HG02763 (cell line): Measurements from ENCODE around the gene WNT4.

ENCODE experiments used
- ATAC-seq: cut with Tn5 transposase; IDR thresholded peaks from one replicate; pipeline ENCODE4 v1.9.1; 2021; ENCODE audit warnings: mild to moderate bottlenecking, moderate library complexity; ENCODE audit not compliant: unreplicated experiment

Gene WNT4

DNA sequence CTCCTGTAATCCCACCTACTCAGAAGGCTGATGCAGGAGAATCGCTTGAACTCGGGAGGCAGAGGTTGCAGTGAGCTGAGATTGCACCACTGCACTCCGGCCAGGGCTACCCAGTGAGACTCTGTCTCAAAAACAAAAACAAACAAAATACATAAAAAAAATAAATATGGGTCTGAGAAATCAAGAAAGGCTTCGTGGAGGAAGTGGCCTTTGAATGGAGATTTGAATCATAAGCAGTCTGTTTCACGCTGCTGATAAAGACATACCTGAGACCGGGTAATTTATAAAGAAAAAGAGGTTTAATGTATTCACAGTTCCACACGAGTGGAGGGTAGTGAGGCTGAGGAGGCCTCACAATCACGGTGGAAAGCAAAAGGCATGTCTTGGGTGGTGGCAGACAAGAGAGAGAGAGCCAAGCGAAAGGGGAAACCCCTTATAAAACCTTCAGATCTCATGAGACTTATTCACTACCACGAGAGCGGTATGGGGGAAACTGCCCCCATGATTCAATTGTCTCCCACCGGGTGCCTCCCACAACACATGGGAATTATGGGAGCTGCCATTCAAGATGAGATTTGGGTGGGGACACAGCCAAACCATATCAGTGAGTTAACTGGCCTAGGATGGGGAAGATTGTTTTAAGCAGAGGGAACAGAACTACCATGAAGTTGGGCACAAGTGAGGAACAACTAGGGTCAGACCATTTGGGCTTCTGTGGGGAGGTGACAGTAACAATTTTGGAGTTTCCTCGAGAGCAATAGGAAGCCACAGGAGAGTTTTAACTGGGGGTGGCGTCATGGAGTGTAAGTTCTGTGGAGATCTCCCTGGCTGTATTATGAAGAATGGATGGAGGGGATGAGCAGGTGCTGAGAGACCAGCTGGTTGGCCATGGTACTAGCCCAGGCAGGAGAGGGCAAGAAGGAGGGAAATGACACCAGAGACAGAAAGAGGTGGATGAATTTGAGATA, 22.2 kb upstream of the WNT4 start:
- ATAC-seq = no peak

DNA sequence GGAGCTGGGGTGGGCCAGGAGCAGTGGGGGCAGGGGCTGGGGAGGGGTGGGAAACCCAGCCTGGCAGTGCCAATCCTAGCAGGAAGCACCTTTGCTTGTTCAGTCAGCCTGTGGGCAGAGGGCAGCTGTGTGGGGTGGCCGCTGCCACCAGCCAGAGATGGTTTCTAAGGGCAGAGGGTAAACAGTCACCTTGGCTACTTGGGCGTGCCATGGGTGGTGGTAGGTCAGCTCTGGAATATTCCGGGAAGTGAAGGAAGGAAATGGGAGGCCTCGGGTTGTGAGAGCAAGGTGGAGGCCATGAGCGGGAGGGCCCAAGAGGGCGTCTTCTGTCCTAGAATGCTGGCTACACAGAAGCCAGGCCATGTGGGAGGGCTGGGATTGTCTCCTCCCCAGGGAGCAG, 20.7 kb upstream of the WNT4 start:
- no peak for ATAC-seq

DNA sequence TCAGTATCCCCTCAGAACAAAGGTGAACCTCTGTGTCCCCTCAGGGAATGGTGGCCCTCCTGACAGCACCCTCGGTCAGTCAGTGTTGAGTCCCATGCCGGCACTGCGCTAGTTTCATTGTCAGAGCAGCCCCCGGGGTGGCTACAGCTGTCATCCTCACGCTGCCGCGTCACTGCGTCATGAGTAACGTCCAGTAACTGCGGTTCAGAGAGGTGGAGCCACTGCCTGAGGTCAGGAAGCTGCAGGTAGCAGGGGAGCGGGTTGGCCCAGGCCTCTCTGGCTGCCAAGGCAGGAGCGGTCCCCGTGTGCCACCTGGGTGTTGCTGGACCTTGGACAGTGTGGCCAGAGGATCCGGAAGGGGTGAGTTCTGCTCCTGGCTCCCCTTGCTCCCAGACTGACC, 20.2 kb upstream of the WNT4 start:
- no peak for ATAC-seq

DNA sequence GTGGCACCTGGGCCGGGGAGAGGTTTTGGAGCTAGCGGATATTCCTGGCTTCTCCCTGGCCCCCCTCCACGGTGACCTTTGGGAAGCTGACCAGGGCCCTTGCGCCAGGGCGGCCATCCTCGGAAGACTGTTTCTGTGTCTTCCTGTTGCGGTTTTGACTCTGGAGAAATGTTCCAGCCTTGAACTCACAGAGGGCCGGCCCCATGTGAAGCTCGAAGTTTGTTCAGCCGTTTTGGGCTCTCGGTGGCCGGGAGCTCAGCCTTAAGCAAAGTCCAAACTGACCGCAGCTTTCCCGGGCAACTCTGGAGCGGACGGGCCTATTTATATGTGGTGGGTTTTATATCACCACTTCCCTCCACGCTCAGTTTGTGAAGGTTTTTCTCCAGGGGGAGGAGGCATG, 17.0 kb upstream of the WNT4 start:
- ATAC-seq = no peak

DNA sequence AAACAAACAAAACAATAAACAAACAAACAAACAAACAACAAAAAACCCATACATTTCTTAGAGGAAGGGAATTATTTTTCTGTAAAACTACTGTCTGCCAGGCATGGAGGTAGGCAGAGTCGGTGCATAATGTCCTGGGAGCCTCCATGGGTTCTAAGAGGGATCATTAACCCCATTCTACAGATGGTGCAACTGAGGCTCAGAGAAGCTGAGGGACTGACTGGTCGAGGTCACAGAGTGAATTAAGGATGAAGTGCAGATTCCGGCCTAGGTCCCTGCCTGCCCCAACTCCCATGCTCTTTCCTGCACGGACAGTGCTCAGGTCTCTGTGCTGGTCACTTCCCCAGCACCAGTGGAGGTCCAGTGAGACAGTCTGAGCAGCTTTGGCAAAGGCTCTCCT, 15.8 kb upstream of the WNT4 start:
- no peak for ATAC-seq

DNA sequence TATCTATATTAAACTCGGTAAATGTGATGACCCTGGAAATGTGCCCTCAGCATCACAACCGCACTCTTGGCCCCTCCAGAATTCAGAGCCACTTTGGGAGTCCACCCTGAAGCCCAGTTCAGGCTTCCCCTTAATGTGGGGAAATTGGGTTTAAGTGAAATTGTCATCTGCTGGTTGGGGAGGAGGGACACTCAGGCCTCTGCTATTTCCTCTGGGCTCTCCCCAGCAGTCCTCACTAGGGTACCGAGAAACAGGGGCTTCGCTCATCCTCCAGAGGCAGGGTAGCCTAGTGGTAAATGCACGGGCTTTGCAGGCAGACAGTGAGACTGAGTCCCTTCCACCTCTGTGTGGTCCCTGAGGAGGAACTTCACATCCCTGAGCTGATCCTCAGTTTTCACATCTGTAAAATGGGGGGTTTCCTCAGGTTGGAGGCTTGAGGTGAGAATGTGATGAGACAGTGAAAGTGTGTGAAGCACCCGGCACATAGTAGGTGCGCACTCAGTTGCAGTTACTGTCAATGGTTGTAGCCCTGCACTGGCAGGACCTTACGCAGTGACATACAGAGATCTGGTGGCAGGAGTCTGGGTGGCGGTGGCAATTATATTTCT, 14.6 kb upstream of the WNT4 start:
- ATAC-seq = no peak

DNA sequence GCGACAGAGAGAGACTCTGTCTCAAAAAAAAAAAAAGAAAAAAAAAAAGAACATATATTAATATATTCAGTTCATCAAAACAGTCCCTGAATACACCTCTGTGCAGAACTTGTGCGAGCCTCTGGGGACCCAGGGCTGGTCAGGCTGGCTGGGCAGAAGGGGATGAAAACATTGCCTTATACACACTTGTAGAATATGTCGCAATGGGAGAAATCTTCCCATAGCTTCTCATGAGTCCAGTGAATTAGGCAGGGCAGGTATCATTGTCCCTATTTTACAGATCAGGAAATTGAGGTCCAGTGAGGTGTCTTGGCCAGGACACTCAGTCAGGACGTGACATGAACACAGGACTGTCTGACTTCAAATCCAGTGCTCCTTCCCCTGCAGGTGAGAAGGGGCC, 12.6 kb upstream of the WNT4 start:
- no peak for ATAC-seq

DNA sequence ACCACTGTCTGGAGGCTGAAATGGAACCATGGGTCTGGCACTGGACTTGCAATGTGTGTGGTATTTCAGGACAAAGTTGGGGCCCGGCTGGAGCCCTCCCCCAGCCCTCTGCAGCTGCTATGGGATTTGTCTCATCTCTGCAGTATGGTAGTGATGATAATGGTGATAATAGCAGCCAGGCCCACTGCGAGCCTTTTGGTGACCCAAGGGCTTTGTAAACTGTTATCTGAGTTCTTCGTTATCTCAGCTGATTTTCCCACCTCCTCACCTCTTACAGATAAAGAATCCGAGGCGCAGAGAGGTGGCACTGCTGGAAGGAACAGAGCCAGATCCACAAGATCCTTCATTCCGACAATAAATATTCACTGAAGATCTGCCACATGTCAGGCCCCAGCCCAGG, 11.7 kb upstream of the WNT4 start:
- no peak for ATAC-seq

DNA sequence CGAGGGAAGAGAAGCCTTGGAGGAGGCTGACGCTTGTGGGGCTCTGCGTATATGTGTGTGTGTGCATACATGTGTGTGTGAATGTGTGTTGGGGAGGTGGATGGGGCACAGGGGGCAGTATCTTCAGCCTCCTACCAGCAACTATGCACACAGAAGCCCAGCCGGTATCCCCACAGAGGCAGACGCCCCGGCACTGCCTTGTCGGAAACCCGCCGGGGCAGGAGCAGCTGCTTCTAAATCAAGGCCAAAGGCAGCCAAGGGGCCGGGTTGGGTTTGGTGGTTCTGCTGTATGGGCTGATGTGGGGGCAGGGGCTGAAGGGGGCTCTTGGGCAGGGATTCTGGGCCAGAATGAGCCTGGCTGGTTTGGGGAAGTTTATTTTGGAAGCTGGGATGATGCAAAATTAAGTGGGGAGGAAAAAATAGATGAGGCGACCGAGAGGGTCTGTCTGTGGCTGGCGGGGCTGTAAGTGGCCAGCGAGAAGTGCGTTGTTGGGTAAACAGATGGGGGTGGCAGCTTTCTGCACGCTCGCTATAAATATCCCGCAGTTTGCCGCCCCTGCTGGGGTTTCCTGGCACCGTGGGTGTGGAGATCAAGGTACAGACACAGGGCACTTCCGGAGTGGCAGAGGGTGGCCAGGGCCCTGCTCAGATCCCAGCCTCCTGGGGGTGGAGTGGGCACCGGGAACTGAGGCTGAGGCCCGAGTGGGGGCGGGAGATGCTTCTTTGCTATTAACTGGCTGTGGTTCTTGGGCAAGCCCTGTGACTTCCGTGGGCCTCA, 11.0 kb upstream of the WNT4 start:
- no peak for ATAC-seq

DNA sequence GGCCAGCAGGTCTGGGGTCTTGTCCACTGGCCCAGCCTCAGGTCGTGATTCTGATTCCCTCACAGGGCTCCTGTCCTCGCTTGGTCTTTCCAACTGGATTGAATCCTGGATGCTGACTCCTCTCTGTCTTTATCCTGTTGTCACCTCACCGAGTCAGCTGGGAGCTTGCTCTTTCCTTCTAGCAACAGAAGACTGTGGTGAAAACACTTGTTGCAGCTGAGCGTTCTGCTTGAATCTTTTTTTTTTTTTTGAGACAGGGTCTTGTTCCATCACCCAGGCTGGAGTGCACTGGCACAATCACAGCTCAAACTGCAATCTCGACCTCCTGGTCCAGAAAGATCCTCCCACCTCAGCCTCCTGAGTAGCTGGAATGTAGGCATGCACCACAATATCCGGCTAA, 8.0 kb upstream of the WNT4 start:
- no peak for ATAC-seq

DNA sequence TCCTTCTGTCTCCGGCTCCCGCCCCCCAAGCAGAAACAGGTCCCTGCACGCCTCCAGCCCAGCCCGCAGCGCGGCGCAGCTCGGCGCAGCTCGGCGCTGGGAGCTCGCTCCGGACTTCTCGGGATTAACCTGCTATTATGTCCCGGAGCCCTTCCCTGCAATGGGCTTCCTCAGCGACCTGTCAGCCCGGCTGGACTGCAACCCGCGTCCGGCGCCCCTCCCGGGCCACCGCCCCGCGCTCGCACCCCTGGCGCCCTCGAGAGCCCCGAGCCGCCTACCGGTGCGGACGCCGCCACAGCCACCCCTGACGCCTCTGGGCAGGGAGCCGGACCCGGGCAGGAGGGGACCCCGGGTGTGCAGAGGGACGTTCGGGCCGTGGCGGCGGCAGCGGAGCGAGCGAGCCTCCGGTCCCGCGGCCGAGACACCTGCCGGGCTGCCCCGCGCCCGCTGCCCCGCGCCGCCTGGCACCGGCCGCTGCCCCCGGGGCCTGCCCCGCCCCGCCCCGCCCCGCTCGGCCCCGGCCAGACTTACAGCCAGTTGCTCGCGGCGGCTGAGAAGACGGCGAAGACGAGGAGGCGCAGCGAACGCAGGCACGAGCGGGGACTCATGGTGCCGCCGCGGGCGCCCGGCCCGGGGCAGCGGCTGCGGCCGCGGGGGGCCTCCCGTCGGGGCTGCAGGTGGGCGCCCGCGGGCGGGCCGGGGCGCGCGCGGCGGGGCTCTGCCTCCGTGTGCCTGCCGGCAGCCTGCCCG, 407 bp downstream of the WNT4 start:
- no peak for ATAC-seq

DNA sequence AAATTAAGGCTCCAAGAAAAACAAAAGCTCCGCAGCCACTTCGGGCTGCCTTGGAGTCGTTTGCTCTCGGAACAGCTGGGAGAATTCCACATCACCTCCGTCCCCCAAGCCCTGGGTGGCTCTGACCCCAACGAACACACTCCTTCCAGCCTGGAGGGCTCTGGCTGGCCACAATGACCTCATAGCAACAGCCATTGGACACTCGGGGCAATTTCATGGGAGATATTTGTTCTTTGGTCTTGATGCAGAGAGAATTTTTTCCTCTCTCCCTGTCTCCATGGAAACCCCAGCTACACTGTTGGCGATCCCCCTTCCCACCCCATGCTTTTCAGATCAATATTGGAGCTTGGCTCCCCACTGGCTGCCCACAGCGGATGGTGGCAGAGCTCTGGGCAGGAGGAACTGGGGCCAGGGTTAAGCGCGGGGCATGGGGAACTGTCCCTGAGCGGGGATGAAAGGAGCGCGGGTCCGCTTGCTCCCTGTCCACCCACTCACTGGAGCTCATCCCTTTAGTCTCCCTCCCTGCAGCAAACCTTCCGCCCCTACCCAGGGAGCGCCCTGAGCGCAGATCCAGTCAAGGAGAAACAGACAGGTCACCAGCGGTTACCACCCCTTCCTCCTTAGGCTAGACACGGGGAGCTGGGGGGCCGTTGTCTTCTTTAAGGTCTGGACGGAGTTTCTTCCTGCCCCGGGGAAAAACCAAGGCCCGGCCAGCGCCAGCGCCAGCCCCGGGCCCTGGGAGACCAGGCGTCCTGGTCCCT, 1.2 kb downstream of the WNT4 start:
- no peak for ATAC-seq

DNA sequence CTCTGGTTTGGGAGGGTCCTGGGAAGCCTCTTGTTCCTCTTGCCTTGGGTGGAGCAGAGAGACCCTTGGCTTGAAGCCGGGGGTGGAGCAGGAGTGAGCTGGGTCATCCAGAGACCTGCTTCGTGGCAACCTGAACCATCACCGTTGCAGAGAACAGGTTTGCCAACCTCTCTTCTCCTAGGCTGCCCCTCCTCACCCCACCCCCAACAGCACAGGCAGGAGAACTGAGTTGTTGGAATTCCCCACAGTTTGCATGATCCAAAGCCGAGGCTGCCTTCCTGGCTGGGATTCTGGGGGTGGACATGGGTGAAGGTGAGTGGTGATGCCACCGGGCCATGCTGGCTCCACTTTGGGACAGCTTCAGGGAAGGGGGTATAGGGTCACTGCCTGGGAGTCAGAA, 2.2 kb downstream of the WNT4 start:
- no peak for ATAC-seq

DNA sequence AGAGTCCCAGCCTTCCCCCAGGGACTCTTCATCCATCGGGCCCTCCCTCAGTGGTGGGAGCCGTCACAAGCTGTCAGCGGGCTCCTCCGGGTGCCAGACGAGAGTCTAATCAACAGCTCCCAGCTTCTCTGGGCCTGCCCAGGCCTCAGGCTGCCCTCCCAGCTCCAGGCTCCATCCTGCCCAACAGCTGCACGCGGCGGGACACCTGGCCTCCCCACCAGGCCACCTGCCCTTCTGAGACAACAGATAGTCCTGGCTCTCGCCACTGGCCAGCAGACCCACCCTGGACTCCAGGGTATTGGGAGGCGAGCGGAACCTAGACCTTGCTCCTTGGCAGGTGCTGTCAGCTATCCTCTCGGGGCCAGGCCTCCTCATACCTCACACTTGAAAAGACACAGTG, 3.1 kb downstream of the WNT4 start:
- ATAC-seq = no peak

DNA sequence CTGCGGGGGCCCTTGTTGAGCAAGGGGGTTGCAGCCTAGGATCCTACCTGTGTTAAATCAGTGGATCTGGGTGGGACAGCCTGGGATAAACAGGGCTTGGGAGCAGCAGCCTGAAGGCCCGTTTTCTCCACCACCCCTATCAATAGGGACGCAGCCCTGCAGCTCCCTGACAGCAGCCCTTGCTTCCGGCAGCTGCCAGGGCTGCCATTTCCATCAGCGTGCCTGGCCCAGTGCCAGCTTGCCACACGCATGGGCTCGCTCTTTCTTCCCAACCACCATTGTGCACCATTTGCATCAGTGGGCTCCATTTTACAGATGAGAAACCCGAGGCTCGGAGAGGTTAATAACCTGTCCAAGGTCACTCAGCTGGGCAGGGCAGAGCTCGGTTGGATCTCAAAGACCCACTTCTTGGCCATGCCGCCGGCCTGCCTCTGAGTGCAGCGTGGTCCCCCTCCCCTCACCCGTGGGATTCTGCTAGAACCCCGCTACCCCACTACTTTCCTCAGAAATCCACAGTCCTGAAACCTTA, 3.8 kb downstream of the WNT4 start:
- ATAC-seq = no peak

DNA sequence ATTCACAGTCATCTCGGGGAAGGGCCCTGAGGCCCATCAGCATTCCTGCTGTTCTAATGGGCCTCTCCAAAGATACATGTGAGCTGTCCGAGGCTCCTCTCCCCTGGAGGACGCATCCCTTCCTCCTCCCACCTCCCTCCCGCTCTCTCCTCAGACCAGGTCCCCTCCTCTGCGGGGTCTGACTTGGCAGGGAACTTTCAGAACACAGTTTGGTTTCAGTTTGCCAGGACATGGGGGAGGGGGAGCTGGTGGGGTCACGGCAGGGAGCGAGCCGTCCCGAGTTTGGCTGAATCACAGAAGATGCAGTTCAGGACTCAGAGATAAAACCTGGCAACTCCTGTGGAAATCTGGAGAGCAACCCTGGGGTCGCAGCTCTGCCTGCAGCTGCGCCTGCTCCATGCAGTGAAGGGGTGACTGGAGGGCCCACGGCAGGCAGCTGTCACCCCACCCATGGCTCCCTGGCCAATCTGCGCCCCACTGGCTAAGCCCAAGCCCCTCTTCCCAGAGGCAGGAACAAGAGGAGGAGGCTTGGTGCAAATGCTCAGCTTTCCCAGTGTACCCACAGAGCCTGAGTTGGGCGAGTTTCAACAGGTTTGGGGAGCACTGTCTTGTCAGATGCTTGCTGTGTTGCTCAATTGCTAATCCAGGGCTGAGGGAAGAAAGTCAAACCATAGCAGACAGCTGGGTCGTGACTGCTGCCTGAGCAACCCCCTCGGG, 5.7 kb downstream of the WNT4 start:
- no peak for ATAC-seq

DNA sequence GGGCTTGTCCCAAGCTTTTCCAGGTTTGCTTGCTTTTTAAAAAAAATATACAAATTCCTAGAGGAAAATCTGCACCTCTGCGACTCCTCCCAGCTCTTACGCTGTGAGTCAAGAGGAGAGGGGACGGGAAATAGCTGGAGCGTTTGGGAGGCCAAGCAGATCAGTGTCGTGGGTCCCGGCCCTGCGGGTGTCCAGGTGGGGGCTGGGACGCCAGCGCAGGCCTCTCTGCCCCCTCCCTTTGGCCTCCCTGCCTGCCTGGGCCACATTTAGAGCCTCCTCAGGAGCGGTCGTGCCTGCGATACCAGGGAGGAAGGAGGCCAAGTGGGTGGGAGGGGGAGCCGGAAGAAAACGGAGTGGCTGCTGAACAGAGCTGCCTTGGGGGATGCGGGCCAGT, 9.0 kb downstream of the WNT4 start:
- no peak for ATAC-seq

DNA sequence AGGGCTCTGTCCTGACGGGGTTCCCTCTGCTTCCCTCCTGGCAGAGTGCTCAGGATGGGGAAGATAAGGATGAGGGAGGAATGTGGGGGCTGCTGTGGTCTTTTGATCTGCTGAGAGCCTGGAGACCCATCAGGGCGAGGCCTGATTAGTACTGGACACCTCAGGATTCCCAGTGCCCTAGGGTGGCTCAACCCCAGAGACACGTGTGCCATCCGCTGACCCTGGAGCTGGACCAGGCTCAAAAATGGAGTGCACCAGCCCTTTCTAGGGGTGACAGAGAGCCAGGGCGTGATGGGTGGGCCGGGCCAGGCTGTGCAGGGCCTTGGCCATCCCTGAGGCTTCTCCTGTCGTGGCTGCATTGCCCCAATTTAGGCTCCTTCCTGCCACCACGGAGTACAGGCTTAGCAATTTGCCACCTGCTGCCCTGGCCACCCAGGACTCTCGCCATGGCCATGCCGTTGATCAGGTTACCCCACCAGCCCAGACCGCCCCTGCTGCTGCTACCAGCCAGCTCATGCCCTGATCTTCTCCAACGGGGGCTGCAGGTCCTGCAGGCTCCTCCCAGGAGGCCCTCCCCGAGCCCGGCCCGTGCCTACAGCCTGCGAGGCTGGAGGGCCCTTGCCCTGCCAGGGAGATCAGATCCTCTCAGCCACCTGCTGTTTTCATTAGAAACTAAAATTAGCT, 9.5 kb downstream of the WNT4 start:
- no peak for ATAC-seq
